NT2/D1 (cell line): ENCODE results near the gene TP53I13.

Experiments
- SUZ12 ChIP-seq: IDR thresholded peaks from 2 replicates; pipeline ENCODE4 v1.6.1; 2011; ENCODE audit not compliant: insufficient read length, insufficient read depth; ENCODE audit errors: extremely low read depth
- YY1 ChIP-seq: IDR thresholded peaks from 2 replicates; pipeline ENCODE4 v1.6.1; 2011; ENCODE audit not compliant: insufficient read length, insufficient read depth
- ZNF274 ChIP-seq: IDR thresholded peaks from 2 replicates; pipeline ENCODE4 v1.6.1; 2011; ENCODE audit warnings: mild to moderate bottlenecking, low read depth, low read length

GRCh38 chr17:29576214-29577000, 7.9 kb downstream of the TP53I13 start:
- no peak for TF ChIP-seq ZNF274
- TF ChIP-seq SUZ12 = no peak
- no peak for TF ChIP-seq YY1
